ENCODE results near the gene CLDN3. TPM values are rescaled to one million over a fixed set of nuclear protein-coding genes. Genes with fewer than 3 reads are reported as not detected.

CLDN3 gene
- total RNA-seq, 1 donor from 2014 or later = not detected

DNA sequence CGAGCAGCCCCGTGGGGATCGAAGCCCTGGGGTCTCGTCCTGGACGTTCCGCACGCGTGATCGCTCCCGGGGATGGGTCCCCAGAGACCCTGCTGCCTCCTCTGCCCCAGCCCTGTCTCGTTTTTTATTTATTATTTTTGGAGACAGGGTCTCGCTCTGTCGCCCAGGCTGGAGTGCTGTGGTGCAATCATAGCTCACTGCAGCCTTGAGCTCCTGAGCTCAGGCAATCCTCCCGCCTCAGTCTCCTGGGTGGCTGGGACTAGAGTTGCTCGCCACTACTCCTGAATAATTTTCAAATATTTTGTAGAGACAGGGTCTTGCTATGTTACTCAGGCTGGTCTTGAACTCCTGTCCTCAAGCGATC lies 50.3 kb downstream of the CLDN3 start:
- Histone ChIP-seq H3K27me3 (no peaks in the 10 kb centered on the region), H3K36me3 (no peaks in the 10 kb centered on the region), H3K9me3 (no peaks in the 10 kb centered on the region), H3K27ac (peak overlapping the region in 1 of 2 donors; percentile 56), H3K4me1 (peaks cover 20 to 43% of the 10 kb centered on the region in 2 donors), H3K4me3 (peak overlapping the region; percentile 93 to 97)
- intact Hi-C loops (cut with DNase I) = loop anchor here (2.0 kb wide), 2 partner anchors 37 to 51 kb away; partner anchors contain the start of genes BUD23 and DNAJC30
- DNase-seq (ENCODE audit: low spot score in 2 of 2) = no peak
- TF ChIP-seq, protein P1, sequence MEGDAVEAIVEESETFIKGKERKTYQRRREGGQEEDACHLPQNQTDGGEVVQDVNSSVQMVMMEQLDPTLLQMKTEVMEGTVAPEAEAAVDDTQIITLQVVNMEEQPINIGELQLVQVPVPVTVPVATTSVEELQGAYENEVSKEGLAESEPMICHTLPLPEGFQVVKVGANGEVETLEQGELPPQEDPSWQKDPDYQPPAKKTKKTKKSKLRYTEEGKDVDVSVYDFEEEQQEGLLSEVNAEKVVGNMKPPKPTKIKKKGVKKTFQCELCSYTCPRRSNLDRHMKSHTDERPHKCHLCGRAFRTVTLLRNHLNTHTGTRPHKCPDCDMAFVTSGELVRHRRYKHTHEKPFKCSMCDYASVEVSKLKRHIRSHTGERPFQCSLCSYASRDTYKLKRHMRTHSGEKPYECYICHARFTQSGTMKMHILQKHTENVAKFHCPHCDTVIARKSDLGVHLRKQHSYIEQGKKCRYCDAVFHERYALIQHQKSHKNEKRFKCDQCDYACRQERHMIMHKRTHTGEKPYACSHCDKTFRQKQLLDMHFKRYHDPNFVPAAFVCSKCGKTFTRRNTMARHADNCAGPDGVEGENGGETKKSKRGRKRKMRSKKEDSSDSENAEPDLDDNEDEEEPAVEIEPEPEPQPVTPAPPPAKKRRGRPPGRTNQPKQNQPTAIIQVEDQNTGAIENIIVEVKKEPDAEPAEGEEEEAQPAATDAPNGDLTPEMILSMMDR (IDR thresholded peaks at IDR 0.05) = no peak

Other genes with a start within 250 kb of the CLDN3 start
- 28.1 TPM for gene BAZ1B, start 248.0 kb downstream of the CLDN3 start, total RNA-seq
- gene BCL7B, start 212.6 kb downstream of the CLDN3 start, total RNA-seq = 130 TPM
- gene TBL2, start 191.7 kb downstream of the CLDN3 start, total RNA-seq = 52.9 TPM
- gene MLXIPL, start 145.7 kb downstream of the CLDN3 start, total RNA-seq = 297 TPM
- gene VPS37D, start 102.4 kb downstream of the CLDN3 start, total RNA-seq = 1.3 TPM
- 16.0 TPM for gene DNAJC30, start 86.8 kb downstream of the CLDN3 start, total RNA-seq
- 5.6 TPM for gene BUD23, start 86.7 kb downstream of the CLDN3 start, total RNA-seq
- gene STX1A, start 50.6 kb downstream of the CLDN3 start, total RNA-seq = 13.1 TPM
- gene ABHD11, start 31.5 kb downstream of the CLDN3 start, total RNA-seq = 55.7 TPM
- 0.21 TPM for gene CLDN4, start 60.7 kb upstream of the CLDN3 start, total RNA-seq
- not detected for gene METTL27, start 72.2 kb upstream of the CLDN3 start, total RNA-seq
- gene TMEM270, start 90.9 kb upstream of the CLDN3 start, total RNA-seq = not detected

All from ascending aorta (tissue), 2 donors.